DND-41 (cell line): Measurements from ENCODE around the gene MAMLD1.

ENCODE experiments used
- ATAC-seq: fragments of 200-7000 bp; cut with Tn5 transposase; 3 replicates; pipeline ENCODE4 v1.9.1; 2021; ENCODE audit warnings: low read depth; ENCODE audit not compliant: insufficient read depth
- DNase-seq: peaks from one replicate; pipeline ENCODE4 v3.0.0-alpha.2; 2020
- H2AFZ ChIP-seq: 2 replicates; pipeline ENCODE4 v1.6.0; 2012; ENCODE audit warnings: low read depth, low read length
- H3K27ac ChIP-seq: 2 replicates; pipeline ENCODE4 v1.5.1; 2012; ENCODE audit warnings: low read length, inconsistent platforms
- H3K27me3 ChIP-seq: fragments of 200-600 bp; sonication (generic); 2 replicates; pipeline ENCODE4 v1.6.0; 2012; ENCODE audit warnings: low read length, mild to moderate bottlenecking, inconsistent platforms; ENCODE audit not compliant: insufficient read depth, poor library complexity
- H3K36me3 ChIP-seq: 2 replicates; pipeline ENCODE4 v1.5.1; 2012; ENCODE audit warnings: low read length, inconsistent platforms; ENCODE audit not compliant: insufficient read depth
- H3K4me1 ChIP-seq: 2 replicates; pipeline ENCODE4 v1.5.1; 2012; ENCODE audit warnings: mild to moderate bottlenecking, low read length; ENCODE audit not compliant: insufficient read depth
- H3K4me2 ChIP-seq: 2 replicates; pipeline ENCODE4 v1.6.0; 2012; ENCODE audit warnings: mild to moderate bottlenecking, moderate library complexity, low read length, inconsistent platforms; ENCODE audit not compliant: insufficient read depth
- H3K4me3 ChIP-seq, 2 experiments: fragments of 200-600 bp in 1 of 2; shearing (Covaris generic) in 1 of 2; 2 replicates each; pipeline ENCODE4 v1.5.1; 2012 to 2016; ENCODE audit warnings: inconsistent platforms in 2 of 2, low read length in 2 of 2, mild to moderate bottlenecking in 2 of 2, low read depth in 1 of 2, moderate library complexity in 1 of 2
- H3K79me2 ChIP-seq: 2 replicates; pipeline ENCODE4 v1.6.0; 2012; ENCODE audit warnings: low read length, inconsistent platforms; ENCODE audit not compliant: insufficient read depth
- H3K9ac ChIP-seq: 2 replicates; pipeline ENCODE4 v1.6.0; 2012; ENCODE audit warnings: low read depth, mild to moderate bottlenecking, inconsistent platforms, low read length, moderate library complexity
- H3K9me3 ChIP-seq: 2 replicates; pipeline ENCODE4 v1.5.1; 2012; ENCODE audit warnings: low read length, moderate library complexity, mild to moderate bottlenecking, inconsistent platforms; ENCODE audit not compliant: insufficient read depth, severe bottlenecking
- H4K20me1 ChIP-seq: 2 replicates; pipeline ENCODE4 v1.6.0; 2012; ENCODE audit warnings: low read length; ENCODE audit not compliant: insufficient read depth
- EZH2 ChIP-seq: IDR thresholded peaks from 3 replicates; pipeline ENCODE4 v1.6.1; 2012; ENCODE audit warnings: borderline replicate concordance, low read depth, mild to moderate bottlenecking, moderate library complexity, low read length, inconsistent platforms; ENCODE audit not compliant: severe bottlenecking
- TF ChIP-seq, protein P1 (sequence below): IDR thresholded peaks from 2 replicates; pipeline ENCODE4 v1.5.1; 2012; ENCODE audit warnings: borderline replicate concordance, low read length, moderate library complexity, mild to moderate bottlenecking; ENCODE audit not compliant: poor library complexity, severe bottlenecking; ENCODE audit errors: extremely low read depth

Gene MAMLD1

DNA sequence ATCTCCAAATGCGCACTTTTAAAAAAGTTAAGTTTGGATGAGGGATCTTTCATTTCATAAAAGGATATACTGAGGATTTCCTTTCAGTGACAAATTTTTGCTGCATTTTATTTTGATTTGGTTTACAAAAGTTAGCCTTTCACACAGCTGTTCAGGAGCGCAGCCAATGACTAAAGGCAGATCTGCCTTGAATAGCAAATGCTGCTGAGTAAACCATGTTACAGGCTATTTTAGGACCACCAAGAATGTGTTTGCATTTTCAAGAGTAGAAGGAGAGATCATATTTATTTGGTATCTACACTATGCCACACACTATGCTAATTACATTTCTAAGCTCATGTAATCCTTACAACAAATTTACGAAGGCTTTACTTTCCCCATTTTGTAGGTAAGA lies 92.1 kb downstream of the MAMLD1 start:
- H2AFZ ChIP-seq, result no peak overlapping the region
- no peaks in the 10 kb centered on the region for H3K27me3 ChIP-seq
- no peaks in the 10 kb centered on the region; the same call in 1 of the 2 replicates for H4K20me1 ChIP-seq
- no peak overlapping the region for H3K4me3 ChIP-seq
- no peaks in the 10 kb centered on the region for H3K9me3 ChIP-seq
- no peaks in the 10 kb centered on the region for H3K36me3 ChIP-seq
- H3K79me2 ChIP-seq, result no peaks in the 10 kb centered on the region
- no peak overlapping the region for H3K9ac ChIP-seq
- DNase-seq (no peak), ATAC-seq (no peak)
- peaks cover 16% of the 10 kb centered on the region for H3K4me1 ChIP-seq
- TF ChIP-seq, protein P1, sequence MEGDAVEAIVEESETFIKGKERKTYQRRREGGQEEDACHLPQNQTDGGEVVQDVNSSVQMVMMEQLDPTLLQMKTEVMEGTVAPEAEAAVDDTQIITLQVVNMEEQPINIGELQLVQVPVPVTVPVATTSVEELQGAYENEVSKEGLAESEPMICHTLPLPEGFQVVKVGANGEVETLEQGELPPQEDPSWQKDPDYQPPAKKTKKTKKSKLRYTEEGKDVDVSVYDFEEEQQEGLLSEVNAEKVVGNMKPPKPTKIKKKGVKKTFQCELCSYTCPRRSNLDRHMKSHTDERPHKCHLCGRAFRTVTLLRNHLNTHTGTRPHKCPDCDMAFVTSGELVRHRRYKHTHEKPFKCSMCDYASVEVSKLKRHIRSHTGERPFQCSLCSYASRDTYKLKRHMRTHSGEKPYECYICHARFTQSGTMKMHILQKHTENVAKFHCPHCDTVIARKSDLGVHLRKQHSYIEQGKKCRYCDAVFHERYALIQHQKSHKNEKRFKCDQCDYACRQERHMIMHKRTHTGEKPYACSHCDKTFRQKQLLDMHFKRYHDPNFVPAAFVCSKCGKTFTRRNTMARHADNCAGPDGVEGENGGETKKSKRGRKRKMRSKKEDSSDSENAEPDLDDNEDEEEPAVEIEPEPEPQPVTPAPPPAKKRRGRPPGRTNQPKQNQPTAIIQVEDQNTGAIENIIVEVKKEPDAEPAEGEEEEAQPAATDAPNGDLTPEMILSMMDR, result no peak
- TF ChIP-seq EZH2, result no peak
- no peak overlapping the region for H3K4me2 ChIP-seq
- H3K27ac ChIP-seq, result no peak overlapping the region

DNA sequence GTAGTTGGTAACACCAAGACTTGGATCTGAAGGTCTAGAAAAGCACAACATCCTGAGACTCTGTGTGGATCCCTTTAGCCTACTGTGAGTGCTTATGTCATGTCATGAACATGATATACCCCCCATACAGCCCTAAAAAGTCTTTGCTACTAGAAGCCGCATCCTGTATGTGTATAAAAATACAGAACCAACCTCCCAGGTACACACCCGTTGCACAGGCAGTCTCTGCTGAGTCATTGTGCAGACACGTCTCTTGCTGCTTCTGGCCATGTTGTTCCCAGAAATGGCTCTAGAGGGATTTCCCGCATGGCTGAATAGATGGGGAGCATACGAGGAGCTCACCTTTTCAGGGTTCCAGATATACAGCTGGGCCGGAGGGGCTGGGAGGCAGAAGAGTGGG lies 93.3 kb downstream of the MAMLD1 start:
- TF ChIP-seq, protein P1, result no peak
- TF ChIP-seq EZH2, result no peak
- no peak overlapping the region for H3K4me2 ChIP-seq
- no peaks in the 10 kb centered on the region for H4K20me1 ChIP-seq
- H3K4me1 ChIP-seq, result 0 out of 2 replicates have a peak, but pooled peaks cover 3% of the 10 kb centered on the region
- no peak overlapping the region for H2AFZ ChIP-seq
- H3K4me3 ChIP-seq, result no peak overlapping the region
- no peak for DNase-seq
- no peaks in the 10 kb centered on the region for H3K9me3 ChIP-seq
- H3K27ac ChIP-seq, result no peak overlapping the region
- no peak for ATAC-seq
- H3K27me3 ChIP-seq, result no peaks in the 10 kb centered on the region
- no peaks in the 10 kb centered on the region for H3K36me3 ChIP-seq
- no peaks in the 10 kb centered on the region for H3K79me2 ChIP-seq
- no peak overlapping the region for H3K9ac ChIP-seq

DNA sequence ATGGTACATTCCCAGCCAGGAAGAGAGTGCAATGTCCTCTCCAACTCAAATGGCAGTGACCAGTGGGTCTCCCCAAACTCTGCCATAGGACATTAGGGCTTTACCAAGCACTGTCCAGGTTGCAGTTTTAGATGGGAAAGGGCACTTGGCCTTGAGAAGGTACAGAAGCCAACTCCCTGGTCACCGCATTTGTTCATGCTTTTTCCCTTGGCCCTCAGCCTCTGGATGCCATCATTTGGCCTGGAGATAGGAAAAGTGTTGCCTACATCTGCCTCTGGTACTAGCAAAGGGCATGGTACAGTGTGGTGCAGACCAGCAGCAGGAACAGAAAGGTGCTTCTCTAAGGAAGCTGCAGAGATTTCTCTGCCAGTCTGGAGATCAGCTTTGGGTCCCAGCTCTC lies 93.8 kb downstream of the MAMLD1 start:
- no peaks in the 10 kb centered on the region for H3K36me3 ChIP-seq
- DNase-seq (no peak), ATAC-seq (no peak)
- no peak overlapping the region for H2AFZ ChIP-seq
- H4K20me1 ChIP-seq, result no peaks in the 10 kb centered on the region
- no peaks in the 10 kb centered on the region for H3K27me3 ChIP-seq
- no peak overlapping the region for H3K9ac ChIP-seq
- no peak overlapping the region for H3K27ac ChIP-seq
- no peaks in the 10 kb centered on the region for H3K9me3 ChIP-seq
- TF ChIP-seq, protein P1, result no peak
- TF ChIP-seq EZH2, result no peak
- H3K4me2 ChIP-seq, result no peak overlapping the region
- H3K4me1 ChIP-seq, result no peaks in the 10 kb centered on the region
- no peaks in the 10 kb centered on the region for H3K79me2 ChIP-seq
- H3K4me3 ChIP-seq, result no peak overlapping the region

DNA sequence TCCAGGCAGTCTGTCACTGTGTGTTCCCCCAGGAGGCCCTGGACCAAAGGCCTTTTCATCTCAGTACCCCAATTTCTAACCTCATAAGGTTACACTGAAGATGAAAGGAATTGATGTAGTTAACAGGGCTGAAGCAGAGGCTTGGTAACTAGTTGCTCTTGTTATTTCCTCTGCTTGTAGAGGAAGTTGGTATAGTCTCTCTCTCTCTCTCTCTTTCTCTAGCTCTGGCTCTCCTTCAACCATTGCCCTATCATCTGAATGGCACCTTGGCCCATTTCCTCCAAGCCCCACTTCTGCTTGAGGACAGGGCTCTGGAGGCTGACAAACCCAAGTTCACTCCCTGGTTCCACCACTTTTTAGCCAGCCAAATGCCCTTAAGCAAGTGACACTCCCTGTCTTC lies 96.1 kb downstream of the MAMLD1 start:
- TF ChIP-seq, protein P1, result no peak
- no peak for TF ChIP-seq EZH2
- Histone ChIP-seq H3K36me3 (no peaks in the 10 kb centered on the region), H3K9me3 (no peaks in the 10 kb centered on the region), H3K4me2 (no peak overlapping the region), H2AFZ (no peak overlapping the region), H4K20me1 (no peaks in the 10 kb centered on the region), H3K9ac (no peak overlapping the region), H3K4me3 (no peak overlapping the region), H3K27me3 (no peaks in the 10 kb centered on the region), H3K4me1 (no peaks in the 10 kb centered on the region), H3K79me2 (no peaks in the 10 kb centered on the region), H3K27ac (no peak overlapping the region)
- DNase-seq (no peak), ATAC-seq (0 out of 3 replicates have a peak, but pooled peaks have one; percentile 12)
